Body of pancreas (tissue), 4 donors: ENCODE measurements around the gene ANKRD31. TPM values are rescaled to one million over a fixed set of nuclear protein-coding genes. Genes with fewer than 3 reads are reported as not detected.
"Not testable (repeated sequence)": the region's sequence is repeated elsewhere in the genome, so short reads cannot be mapped to it uniquely, and the experiment has no call there.

Source experiments
- ATAC-seq: fragments of 150-250 bp; one replicate; pipeline ENCODE4 v1.9.1; 2016
- DNase-seq, 4 donors: peaks; one replicate each; pipeline ENCODE4 v3.0.0-alpha.2; 2019
- H3K27ac ChIP-seq, 4 donors: fragments of 200-600 bp; sonication (generic); 1 replicate in 3 of 4; 2 replicates in 1 of 4; pipeline versions ENCODE4 v1.5.1 to v1.6.1; 2016 to 2019; ENCODE audit warnings: mild to moderate bottlenecking in 1 of 4, mixed read lengths in 1 of 4, moderate library complexity in 1 of 4
- H3K27me3 ChIP-seq, 2 donors: fragments of 200-600 bp; sonication (generic); one replicate each; pipeline ENCODE4 v1.6.0; 2016; ENCODE audit warnings: mild to moderate bottlenecking in 1 of 2
- H3K36me3 ChIP-seq, 2 donors: fragments of 200-600 bp; sonication (generic); replicated peaks in 1 of 2; 2 replicates each; pipeline ENCODE4 v1.5.1; 2016; ENCODE audit warnings: low read depth in 2 of 2; ENCODE audit not compliant: insufficient read depth in 1 of 2
- H3K4me1 ChIP-seq: fragments of 200-600 bp; sonication (generic); one replicate; pipeline ENCODE4 v1.6.0; 2016
- H3K4me3 ChIP-seq, 2 donors: fragments of 200-600 bp; sonication (generic); 1 replicate in 1 of 2; 2 replicates in 1 of 2; pipeline ENCODE4 v1.5.1; 2016 to 2019
- H3K9me3 ChIP-seq, 3 donors: fragments of 200-600 bp; sonication (generic); 1 replicate in 2 of 3; 2 replicates in 1 of 3; pipeline ENCODE4 v1.5.1; 2016
- POLR2A ChIP-seq, 3 donors: fragments of 450-650 bp; IDR thresholded peaks; one replicate each; pipeline ENCODE4 v1.6.1; 2016; ENCODE audit warnings: antibody characterized with exemption in 3 of 3, mild to moderate bottlenecking in 2 of 3
- WGBS, 2 donors: methylation state at CpG; one replicate each; pipeline ENCODE4 v1.1.5; 2017; 5-methylcytosine and 5-hydroxymethylcytosine counted together
- intact Hi-C: fragments of 100-400 bp; cut with DNase I; formaldehyde crosslinking; loops from one replicate; pipeline ENCODE4 v1.15.1; 2023
- total RNA-seq, 2 donors: library from RNA; depleted of rRNA; stranded (reverse); fragments of >200 nt; gene quantifications; one replicate each; pipeline ENCODE4 v1.1.0, GENCODE V29; 2016
- TF ChIP-seq, protein P1 (sequence below), 7 experiments: fragments of 450-650 bp in 4 of 7; fragments of 200-600 bp in 3 of 7; sonication (generic) in 3 of 7; IDR thresholded peaks; one replicate each; pipeline ENCODE4 v1.5.1; 2016 to 2019; ENCODE audit warnings: antibody characterized with exemption in 7 of 7

The ANKRD31 gene
- total RNA-seq, 2 donors from 2014 or later: 0.33 to 0.78 TPM

- no peak overlapping the region for H3K27ac ChIP-seq
- no peaks in the 10 kb centered on the region for H3K36me3 ChIP-seq
- ATAC-seq: no peak
- TF ChIP-seq POLR2A (IDR thresholded peaks at IDR 0.05): no peak
- TF ChIP-seq, protein P1, sequence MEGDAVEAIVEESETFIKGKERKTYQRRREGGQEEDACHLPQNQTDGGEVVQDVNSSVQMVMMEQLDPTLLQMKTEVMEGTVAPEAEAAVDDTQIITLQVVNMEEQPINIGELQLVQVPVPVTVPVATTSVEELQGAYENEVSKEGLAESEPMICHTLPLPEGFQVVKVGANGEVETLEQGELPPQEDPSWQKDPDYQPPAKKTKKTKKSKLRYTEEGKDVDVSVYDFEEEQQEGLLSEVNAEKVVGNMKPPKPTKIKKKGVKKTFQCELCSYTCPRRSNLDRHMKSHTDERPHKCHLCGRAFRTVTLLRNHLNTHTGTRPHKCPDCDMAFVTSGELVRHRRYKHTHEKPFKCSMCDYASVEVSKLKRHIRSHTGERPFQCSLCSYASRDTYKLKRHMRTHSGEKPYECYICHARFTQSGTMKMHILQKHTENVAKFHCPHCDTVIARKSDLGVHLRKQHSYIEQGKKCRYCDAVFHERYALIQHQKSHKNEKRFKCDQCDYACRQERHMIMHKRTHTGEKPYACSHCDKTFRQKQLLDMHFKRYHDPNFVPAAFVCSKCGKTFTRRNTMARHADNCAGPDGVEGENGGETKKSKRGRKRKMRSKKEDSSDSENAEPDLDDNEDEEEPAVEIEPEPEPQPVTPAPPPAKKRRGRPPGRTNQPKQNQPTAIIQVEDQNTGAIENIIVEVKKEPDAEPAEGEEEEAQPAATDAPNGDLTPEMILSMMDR (IDR thresholded peaks at IDR 0.05): no peak
- no peaks in the 10 kb centered on the region for H3K27me3 ChIP-seq
- H3K4me3 ChIP-seq: no peak overlapping the region
- no peak for DNase-seq
- intact Hi-C loops: no loop called here
- peaks cover 11% of the 10 kb centered on the region for H3K4me1 ChIP-seq
- H3K9me3 ChIP-seq: no peaks in the 10 kb centered on the region
Observed at GRCh38 chr5:75167345-75167744, 69.3 kb downstream of the ANKRD31 start.

DNA sequence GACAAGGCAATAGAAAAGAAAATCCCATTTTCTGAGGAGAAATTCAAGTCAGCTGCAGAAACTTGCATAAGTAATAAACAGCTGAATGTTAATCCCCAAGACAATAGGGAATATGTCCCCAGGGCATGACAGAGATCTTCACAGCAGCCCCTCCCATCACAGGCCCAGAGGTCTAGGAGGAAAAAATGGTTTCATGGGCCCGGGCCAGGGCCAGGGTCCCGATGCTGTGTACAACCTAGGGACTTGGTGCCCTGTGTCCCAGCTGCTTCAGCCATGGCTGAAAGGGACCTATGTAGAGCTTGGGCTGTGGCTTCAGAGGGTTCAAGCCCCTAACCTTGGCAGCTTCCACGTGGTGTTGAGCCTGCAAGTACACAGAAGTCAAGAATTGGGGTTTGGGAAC is 75.2 kb downstream of the ANKRD31 start:
- H3K4me1 ChIP-seq, H3K36me3 ChIP-seq, ATAC-seq, DNase-seq, intact Hi-C loops, H3K27me3 ChIP-seq, H3K27ac ChIP-seq, H3K4me3 ChIP-seq: not testable (repeated sequence)
- WGBS, 2 donors: 88 to 95% methylated on average over 3 of the region's 3 CpGs
- peaks cover 0 to 11% (median 0%) of the 10 kb centered on the region in 3 donors for H3K9me3 ChIP-seq

GRCh38 chr5:75156585-75156984 is 80.1 kb downstream of the ANKRD31 start:
- H3K36me3 ChIP-seq: no peaks in the 10 kb centered on the region
- intact Hi-C loops: no loop called here
- H3K9me3 ChIP-seq: peaks cover 0 to 8% (median 0%) of the 10 kb centered on the region in 3 donors
- ATAC-seq (no peak), DNase-seq (no peak)
- H3K4me1 ChIP-seq: peaks cover 5% of the 10 kb centered on the region
- H3K4me3 ChIP-seq: no peak overlapping the region
- no peak overlapping the region for H3K27ac ChIP-seq
- no peaks in the 10 kb centered on the region for H3K27me3 ChIP-seq
- no peak for TF ChIP-seq POLR2A (IDR thresholded peaks at IDR 0.05)
- TF ChIP-seq, protein P1 (IDR thresholded peaks at IDR 0.05): no peak

DNA sequence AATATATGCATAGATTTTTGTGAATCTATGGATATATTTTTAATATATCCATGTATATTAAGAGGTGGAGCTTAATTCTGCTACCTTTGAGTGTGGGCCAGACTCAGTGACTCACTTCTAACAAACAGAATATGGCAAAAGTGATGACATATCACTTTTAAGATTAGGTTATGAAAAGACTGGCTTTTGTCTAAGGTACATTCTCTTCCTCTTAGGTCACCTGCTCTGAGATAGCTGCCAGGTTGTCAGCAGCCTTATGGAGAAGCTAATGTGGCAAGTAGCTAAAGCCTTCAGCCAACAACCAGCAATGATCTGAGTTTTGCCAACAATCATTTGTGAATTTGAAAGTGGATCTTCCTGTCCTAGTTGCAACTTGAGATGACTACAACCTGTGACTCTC is 83.8 kb downstream of the ANKRD31 start:
- peak in 2 of 4 donors; percentile 5 to 11 for DNase-seq
- Histone ChIP-seq H3K36me3 (no peaks in the 10 kb centered on the region), H3K9me3 (no peaks in the 10 kb centered on the region), H3K27me3 (no peaks in the 10 kb centered on the region), H3K4me3 (no peak overlapping the region), H3K27ac (no peak overlapping the region), H3K4me1 (peaks cover 5% of the 10 kb centered on the region)
- intact Hi-C loops: no loop called here
- peak; percentile 68 for ATAC-seq
- no peak for TF ChIP-seq POLR2A (IDR thresholded peaks at IDR 0.05)
- TF ChIP-seq, protein P1 (IDR thresholded peaks at IDR 0.05): no peak

DNA sequence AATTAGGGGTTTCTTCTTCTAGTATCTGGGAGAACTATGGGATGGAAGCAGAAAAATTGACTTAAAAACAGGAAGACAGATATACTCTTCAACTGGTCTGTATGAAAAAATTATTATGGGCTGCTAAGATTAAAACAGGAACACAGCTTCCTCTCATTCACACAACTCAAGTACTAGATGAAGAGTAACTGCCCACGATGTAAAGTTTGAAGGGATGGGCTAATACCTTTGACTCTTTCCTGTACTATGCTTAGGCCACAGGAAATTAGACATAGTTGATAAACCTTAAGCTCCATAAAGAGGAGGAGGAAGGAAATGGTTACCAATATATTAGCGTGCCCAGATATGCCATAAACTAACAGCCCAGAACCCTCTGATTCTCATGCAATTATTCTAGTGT is 88.6 kb downstream of the ANKRD31 start:
- H3K9me3 ChIP-seq: no peaks in the 10 kb centered on the region
- H3K36me3 ChIP-seq: no peaks in the 10 kb centered on the region
- H3K4me3 ChIP-seq: no peak overlapping the region
- intact Hi-C loops: no loop called here
- 69 to 85% methylated on average over 2 of the region's 2 CpGs for WGBS, 2 donors
- peaks cover 2% of the 10 kb centered on the region for H3K4me1 ChIP-seq
- H3K27me3 ChIP-seq: no peaks in the 10 kb centered on the region
- H3K27ac ChIP-seq: no peak overlapping the region
- ATAC-seq: no peak
- TF ChIP-seq, protein P1 (IDR thresholded peaks at IDR 0.05): no peak
- DNase-seq: no peak
